Ovary (tissue), 9 donors: ENCODE data around the gene STX8. TPM values are rescaled to one million over a fixed set of nuclear protein-coding genes. Genes with fewer than 3 reads are reported as not detected.

Experiments used
- DNase-seq, 5 donors: peaks; one replicate each; pipeline ENCODE4 v3.0.0-alpha.2; 2019 to 2020
- H3K27ac ChIP-seq, 2 donors: fragments of 200-600 bp; one replicate each; pipeline versions ENCODE4 v1.5.1 to v1.8.0; 2019 to 2022
- H3K27me3 ChIP-seq: fragments of 200-600 bp; one replicate; pipeline ENCODE4 v1.8.0; 2022
- H3K36me3 ChIP-seq: fragments of 200-600 bp; sonication (generic); one replicate; pipeline ENCODE4 v1.5.1; 2019
- H3K4me1 ChIP-seq: one replicate; pipeline ENCODE4 v1.8.1; 2013; ENCODE audit warnings: mild to moderate bottlenecking, moderate library complexity; ENCODE audit not compliant: insufficient read depth
- H3K4me3 ChIP-seq: fragments of 200-600 bp; sonication (generic); one replicate; pipeline ENCODE4 v1.5.1; 2017
- H3K9me3 ChIP-seq, 2 donors: fragments of 200-600 bp in 1 of 2; sonication (generic) in 1 of 2; one replicate each; pipeline versions ENCODE4 v1.5.1 to v1.8.1; 2013 to 2019; ENCODE audit warnings: mild to moderate bottlenecking in 1 of 2, moderate library complexity in 1 of 2
- CTCF ChIP-seq, 3 donors: fragments of 450-650 bp in 2 of 3; fragments of 200-600 bp in 1 of 3; IDR thresholded peaks; one replicate each; pipeline versions ENCODE4 v1.5.1 to v1.8.0; 2016 to 2022; ENCODE audit warnings: antibody characterized with exemption in 3 of 3, mild to moderate bottlenecking in 1 of 3
- EP300 ChIP-seq: sonication (generic); formaldehyde crosslinking; IDR thresholded peaks from one replicate; pipeline ENCODE4 v1.6.1; 2017; ENCODE audit warnings: antibody characterized with exemption
- POLR2A ChIP-seq: fragments of 450-650 bp; IDR thresholded peaks from one replicate; pipeline ENCODE4 v1.6.1; 2017; ENCODE audit warnings: antibody characterized with exemption, mild to moderate bottlenecking, moderate library complexity
- WGBS, 3 donors: extraction: QIAGEN DNeasy Blood & Tissue Kit in 1 of 3; methylation state at CpG; one replicate each; pipeline versions ENCODE4 v1.1.5 to v1.1.7; 2013 to 2017; 5-methylcytosine and 5-hydroxymethylcytosine counted together
- intact Hi-C, 4 donors: fragments of 100-400 bp; cut with DNase I; formaldehyde crosslinking; loops; one replicate each; pipeline versions ENCODE4 v1.11.0 to v1.15.1; 2022 to 2023
- polyA plus RNA-seq, 2 donors: library from polyadenylated mRNA; stranded (reverse); fragments of 200-250 nt in 1 of 2; fragments of 350-450 nt in 1 of 2; fragmentation: Illumina TruSeq in 1 of 2; extraction: RNeasy Lipid Tissue Mini Kit (QIAGEN cat#74804) in 1 of 2; gene quantifications; one replicate each; pipeline ENCODE4 v1.2.3, GENCODE V29; 2013 to 2014
- total RNA-seq, 7 donors: library from RNA; depleted of rRNA in 2 of 7; stranded (reverse); fragments of >200 nt in 2 of 7; fragmentation: NEBNext Ultra II Directional in 3 of 7; extraction: Animal tissue kit (Norgen Biotek cat#: 25700) in 3 of 7; gene quantifications; one replicate each; pipeline versions ENCODE4 v1.1.0 to v1.2.4, GENCODE V29; 2016 to 2023
- donor health status: DM: no; HTN: no; CAD: no; lungs with moderate emphysema.
- donor health status: DM: no; HTN: no; CAD: no.
- donor health status: Bipolar disorder and iron deficiency.
- donor health status: DM: yes; HTN: yes; CAD: no.
- donor health status: DM: no; HTN: no; CAD: no.
- donor health status: DM: yes; HTN: yes; CAD: no.

Gene STX8
- total and polyA plus RNA-seq, 9 donors: 37.6 to 112 (median 53.8) TPM

GRCh38 chr17:9475101-9475658, 100.4 kb downstream of the STX8 start:
- WGBS, 3 donors: 94 to 96% (median 96%) methylated on average over 4 of the region's 4 CpGs
- Histone ChIP-seq H3K4me1 (no peaks in the 10 kb centered on the region), H3K27me3 (no peaks in the 10 kb centered on the region), H3K4me3 (no peak overlapping the region), H3K36me3 (no peaks in the 10 kb centered on the region), H3K27ac (no peak overlapping the region), H3K9me3 (no peaks in the 10 kb centered on the region)
- TF ChIP-seq EP300: no peak
- TF ChIP-seq POLR2A: no peak
- TF ChIP-seq CTCF (IDR thresholded peaks at IDR 0.05): no peak
- intact Hi-C loops: no loop called here
- no peak for DNase-seq

DNA sequence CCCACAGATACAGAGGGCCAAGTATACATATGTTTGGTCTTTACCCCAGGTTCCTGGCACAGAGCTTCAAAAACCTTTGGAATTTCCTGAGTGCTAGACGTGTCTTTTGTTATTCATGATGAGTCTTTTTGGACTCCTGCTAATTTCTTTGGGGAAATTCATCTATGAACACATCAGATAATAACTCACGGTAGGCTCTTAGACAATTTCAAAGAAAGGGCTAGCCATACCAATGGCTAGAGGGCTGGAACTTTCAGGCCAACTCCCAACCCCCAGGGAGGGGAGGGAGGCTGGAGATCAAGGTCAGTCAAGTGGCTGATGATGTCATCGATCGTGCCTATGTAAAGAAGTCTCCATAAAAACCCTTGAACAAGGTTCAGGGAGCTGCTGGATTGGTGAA, 101.9 kb downstream of the STX8 start:
- no peak for DNase-seq
- TF ChIP-seq CTCF (IDR thresholded peaks at IDR 0.05) (no peak), POLR2A (no peak), EP300 (no peak)
- Histone ChIP-seq H3K4me3 (no peak overlapping the region), H3K27me3 (no peaks in the 10 kb centered on the region), H3K9me3 (no peaks in the 10 kb centered on the region), H3K36me3 (no peaks in the 10 kb centered on the region), H3K27ac (no peak overlapping the region), H3K4me1 (no peaks in the 10 kb centered on the region)
- WGBS, 3 donors: 68 to 83% (median 77%) methylated on average over 4 of the region's 4 CpGs
- intact Hi-C loops: no loop called here

- no peak overlapping the region for H3K4me3 ChIP-seq
- no peaks in the 10 kb centered on the region for H3K4me1 ChIP-seq
- no peak for DNase-seq
- intact Hi-C loops: no loop called here
- no peak for TF ChIP-seq EP300
- no peaks in the 10 kb centered on the region for H3K9me3 ChIP-seq
- WGBS, 3 donors: 73 to 84% (median 74%) methylated on average over 3 of the region's 3 CpGs
- no peaks in the 10 kb centered on the region for H3K27me3 ChIP-seq
- H3K27ac ChIP-seq: no peak overlapping the region
- no peaks in the 10 kb centered on the region for H3K36me3 ChIP-seq
These were observed 103.1 kb downstream of the STX8 start for GRCh38 chr17:9472541-9472940.

DNA sequence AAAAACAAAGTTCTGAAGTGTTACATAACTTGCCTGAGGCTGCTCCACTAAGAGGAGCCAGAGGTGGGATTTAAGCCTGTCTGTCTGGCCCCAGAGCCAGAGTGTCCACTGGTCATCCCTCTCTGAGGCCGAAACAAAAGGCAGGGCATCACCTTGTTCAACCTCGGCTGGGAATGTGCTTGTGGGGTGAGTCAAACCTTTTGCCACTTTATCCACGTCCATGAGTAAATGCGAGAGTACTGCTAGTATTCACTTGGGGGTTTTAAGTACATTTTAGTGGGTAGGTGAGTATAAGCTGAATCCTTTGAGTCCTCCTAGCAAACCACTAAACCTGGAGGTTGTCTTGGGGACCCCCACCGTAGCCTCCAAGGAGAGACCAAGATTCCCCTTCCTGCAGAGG, 103.5 kb downstream of the STX8 start:
- H3K36me3 ChIP-seq: no peaks in the 10 kb centered on the region
- no peaks in the 10 kb centered on the region for H3K4me1 ChIP-seq
- H3K27ac ChIP-seq: no peak overlapping the region
- intact Hi-C loops: no loop called here
- TF ChIP-seq CTCF (IDR thresholded peaks at IDR 0.05) (no peak), POLR2A (no peak), EP300 (no peak)
- no peaks in the 10 kb centered on the region for H3K9me3 ChIP-seq
- H3K4me3 ChIP-seq: no peak overlapping the region
- no peaks in the 10 kb centered on the region for H3K27me3 ChIP-seq
- DNase-seq: no peak
- 92 to 98% (median 96%) methylated on average over 5 of the region's 5 CpGs for WGBS, 3 donors

DNA sequence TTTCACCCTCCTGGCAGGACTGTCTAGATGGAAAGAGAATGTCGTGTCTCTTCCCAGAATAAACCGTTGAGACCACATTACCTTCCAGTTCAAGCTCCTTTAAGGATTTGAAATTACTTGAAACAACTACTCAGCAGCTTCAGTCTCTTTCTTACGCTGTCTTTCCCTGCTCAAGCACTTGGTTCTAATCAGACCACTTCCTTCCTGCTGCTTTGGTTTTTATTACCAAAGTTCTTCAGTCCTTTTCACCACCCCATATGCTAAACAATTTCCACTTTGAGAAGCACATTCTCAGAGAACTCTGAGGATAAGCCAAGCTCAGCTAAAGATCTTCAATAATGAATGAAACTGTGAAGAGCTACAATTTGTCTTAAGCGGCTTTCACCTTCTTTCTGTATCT, 105.4 kb downstream of the STX8 start:
- intact Hi-C loops: no loop called here
- WGBS, 3 donors: 70 to 75% (median 74%) methylated on average over 4 of the region's 4 CpGs
- Histone ChIP-seq H3K4me1 (no peaks in the 10 kb centered on the region), H3K4me3 (no peak overlapping the region), H3K27me3 (no peaks in the 10 kb centered on the region), H3K9me3 (no peaks in the 10 kb centered on the region), H3K27ac (no peak overlapping the region), H3K36me3 (no peaks in the 10 kb centered on the region)
- DNase-seq: no peak
- TF ChIP-seq CTCF (IDR thresholded peaks at IDR 0.05) (no peak), EP300 (no peak), POLR2A (no peak)
